Thyroid gland (tissue), 4 donors: ENCODE measurements around the gene EFNB2. TPM values are rescaled to one million over a fixed set of nuclear protein-coding genes. Genes with fewer than 3 reads are reported as not detected.

Experiments
- DNase-seq, 2 donors: peaks; one replicate each; pipeline ENCODE4 v3.0.0-alpha.2; 2019
- H3K27ac ChIP-seq, 3 donors: fragments of 200-600 bp; sonication (generic); 1 replicate in 2 of 3; 2 replicates in 1 of 3; pipeline ENCODE4 v1.5.1; 2016 to 2019; ENCODE audit warnings: mild to moderate bottlenecking in 1 of 3, moderate library complexity in 1 of 3
- H3K27me3 ChIP-seq: fragments of 200-600 bp; sonication (generic); one replicate; pipeline ENCODE4 v1.5.1; 2019
- H3K36me3 ChIP-seq, 2 donors: fragments of 200-600 bp; sonication (generic); one replicate each; pipeline ENCODE4 v1.5.1; 2016 to 2019
- H3K4me1 ChIP-seq, 2 donors: fragments of 200-600 bp; sonication (generic); one replicate each; pipeline ENCODE4 v1.5.1; 2017 to 2019
- H3K4me3 ChIP-seq, 3 donors: fragments of 200-600 bp; sonication (generic); replicated peaks in 1 of 3; 1 replicate in 2 of 3; 2 replicates in 1 of 3; pipeline ENCODE4 v1.5.1; 2016; ENCODE audit warnings: mild to moderate bottlenecking in 1 of 3
- H3K9me3 ChIP-seq: fragments of 200-600 bp; sonication (generic); one replicate; pipeline ENCODE4 v1.5.1; 2017
- POLR2A ChIP-seq, 2 donors: fragments of 450-650 bp; IDR thresholded peaks; one replicate each; pipeline ENCODE4 v1.6.1; 2017; ENCODE audit warnings: antibody characterized with exemption in 2 of 2, mild to moderate bottlenecking in 2 of 2, moderate library complexity in 1 of 2
- WGBS, 2 donors: methylation state at CpG; one replicate each; pipeline ENCODE4 v1.1.5; 2017; 5-methylcytosine and 5-hydroxymethylcytosine counted together
- intact Hi-C: fragments of 100-400 bp; cut with DNase I; formaldehyde crosslinking; loops from one replicate; pipeline ENCODE4 v1.15.1; 2023
- total RNA-seq, 4 donors: library from RNA; depleted of rRNA; stranded (reverse); fragments of >200 nt; gene quantifications; one replicate each; pipeline ENCODE4 v1.2.3, GENCODE V29; 2016
- TF ChIP-seq, protein P1 (sequence below), 6 experiments: fragments of 200-600 bp in 3 of 6; fragments of 450-650 bp in 3 of 6; sonication (generic) in 3 of 6; IDR thresholded peaks; one replicate each; pipeline ENCODE4 v1.5.1; 2016 to 2019; ENCODE audit warnings: antibody characterized with exemption in 6 of 6, mild to moderate bottlenecking in 2 of 6, inconsistent platforms in 1 of 6, moderate library complexity in 1 of 6

Gene EFNB2
- total RNA-seq, 4 donors from 2014 or later = 10.8 to 22.5 (median 17.0) TPM

DNA sequence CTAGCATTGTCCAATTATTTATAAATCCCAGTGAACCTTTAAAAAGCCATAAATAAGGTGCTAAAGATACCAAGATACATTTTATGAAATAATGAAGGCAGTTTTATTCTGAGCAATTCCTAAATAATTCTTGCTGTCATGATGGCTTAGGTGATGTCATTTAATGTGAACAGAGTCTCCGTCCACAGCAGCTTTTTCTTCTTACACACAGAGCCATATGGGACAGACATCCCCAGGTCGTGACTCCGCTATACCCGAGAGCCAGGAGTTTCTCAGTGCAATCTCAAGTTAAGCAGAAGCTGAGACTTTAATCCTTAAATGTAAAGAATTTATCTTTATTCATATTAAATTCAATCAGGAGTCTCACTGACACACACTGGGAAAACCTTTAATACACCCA, 29.7 kb downstream of the EFNB2 start:
- WGBS, 2 donors = 89 to 93% methylated on average over 4 of the region's 4 CpGs
- H3K4me3 ChIP-seq = no peak overlapping the region
- H3K27ac ChIP-seq = no peak overlapping the region
- no peak for DNase-seq
- H3K36me3 ChIP-seq = no peaks in the 10 kb centered on the region
- H3K27me3 ChIP-seq = no peaks in the 10 kb centered on the region
- intact Hi-C loops = no loop called here
- TF ChIP-seq, protein P1, sequence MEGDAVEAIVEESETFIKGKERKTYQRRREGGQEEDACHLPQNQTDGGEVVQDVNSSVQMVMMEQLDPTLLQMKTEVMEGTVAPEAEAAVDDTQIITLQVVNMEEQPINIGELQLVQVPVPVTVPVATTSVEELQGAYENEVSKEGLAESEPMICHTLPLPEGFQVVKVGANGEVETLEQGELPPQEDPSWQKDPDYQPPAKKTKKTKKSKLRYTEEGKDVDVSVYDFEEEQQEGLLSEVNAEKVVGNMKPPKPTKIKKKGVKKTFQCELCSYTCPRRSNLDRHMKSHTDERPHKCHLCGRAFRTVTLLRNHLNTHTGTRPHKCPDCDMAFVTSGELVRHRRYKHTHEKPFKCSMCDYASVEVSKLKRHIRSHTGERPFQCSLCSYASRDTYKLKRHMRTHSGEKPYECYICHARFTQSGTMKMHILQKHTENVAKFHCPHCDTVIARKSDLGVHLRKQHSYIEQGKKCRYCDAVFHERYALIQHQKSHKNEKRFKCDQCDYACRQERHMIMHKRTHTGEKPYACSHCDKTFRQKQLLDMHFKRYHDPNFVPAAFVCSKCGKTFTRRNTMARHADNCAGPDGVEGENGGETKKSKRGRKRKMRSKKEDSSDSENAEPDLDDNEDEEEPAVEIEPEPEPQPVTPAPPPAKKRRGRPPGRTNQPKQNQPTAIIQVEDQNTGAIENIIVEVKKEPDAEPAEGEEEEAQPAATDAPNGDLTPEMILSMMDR (IDR thresholded peaks at IDR 0.05) = no peak
- no peaks in the 10 kb centered on the region for H3K9me3 ChIP-seq
- peaks cover 0 to 3% of the 10 kb centered on the region in 2 donors for H3K4me1 ChIP-seq

DNA sequence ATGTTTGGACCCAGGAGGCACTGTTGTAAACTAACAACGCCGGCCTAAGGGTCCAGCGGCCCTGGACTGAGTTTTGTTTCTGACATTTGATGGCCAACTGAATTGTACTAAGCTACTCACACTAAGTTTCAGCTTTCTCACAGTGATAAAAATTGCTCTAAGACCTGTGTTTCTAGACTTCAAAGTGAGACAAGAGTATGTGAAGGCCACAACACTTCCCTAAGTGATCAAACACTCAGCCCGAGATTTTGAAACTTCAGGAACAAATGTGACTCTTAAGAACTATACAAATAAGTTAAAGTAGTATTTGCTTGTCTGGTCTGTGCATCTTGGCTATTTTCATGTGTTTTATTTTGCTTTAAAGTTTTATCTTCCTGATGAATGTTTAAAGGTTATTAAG, 30.2 kb downstream of the EFNB2 start:
- intact Hi-C loops = no loop called here
- no peak for TF ChIP-seq POLR2A (IDR thresholded peaks at IDR 0.05)
- TF ChIP-seq, protein P1 (IDR thresholded peaks at IDR 0.05) = no peak
- Histone ChIP-seq H3K27ac (no peak overlapping the region), H3K4me1 (peaks cover under 1 to 3% of the 10 kb centered on the region in 2 donors), H3K9me3 (no peaks in the 10 kb centered on the region), H3K27me3 (no peaks in the 10 kb centered on the region), H3K36me3 (no peaks in the 10 kb centered on the region), H3K4me3 (no peak overlapping the region)
- no peak for DNase-seq
- WGBS, 2 donors = 87 to 91% methylated on average over 4 of the region's 4 CpGs

DNA sequence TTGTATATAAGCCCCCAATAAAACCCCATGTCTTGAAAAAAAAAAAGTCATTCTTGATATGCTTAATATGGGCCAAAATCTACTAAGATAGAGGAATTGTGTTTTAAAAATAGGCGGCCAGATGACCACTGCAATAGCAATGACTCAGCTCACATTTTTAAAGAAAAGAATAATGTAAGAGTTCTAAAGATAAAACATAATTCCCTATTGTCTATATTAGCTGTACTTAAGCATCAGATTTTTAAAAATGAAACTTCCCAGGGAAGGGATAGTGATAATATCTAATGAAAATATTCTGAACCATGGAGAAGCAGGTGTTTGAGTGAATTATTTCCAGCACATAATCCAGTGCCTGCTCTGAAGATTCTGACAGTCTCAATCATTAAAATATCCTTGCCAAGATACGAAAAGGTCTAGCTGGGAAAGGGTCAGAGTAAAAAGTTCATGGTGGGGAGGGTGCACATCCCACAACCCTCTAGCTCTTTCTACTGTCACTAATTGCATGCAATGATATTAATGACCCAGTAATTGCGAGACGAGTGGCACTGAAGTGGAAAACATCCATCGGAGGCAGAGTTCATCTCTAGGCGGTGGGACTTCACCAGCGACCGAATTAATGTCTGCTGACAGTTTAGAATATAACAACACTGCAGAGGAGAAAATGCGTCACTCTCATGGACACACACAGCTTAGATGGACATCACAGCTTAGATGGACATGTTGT, 31.6 kb downstream of the EFNB2 start:
- DNase-seq = no peak
- intact Hi-C loops = no loop called here
- H3K4me3 ChIP-seq = no peak overlapping the region
- H3K36me3 ChIP-seq = no peaks in the 10 kb centered on the region
- TF ChIP-seq POLR2A (IDR thresholded peaks at IDR 0.05) = no peak
- TF ChIP-seq, protein P1 (IDR thresholded peaks at IDR 0.05) = no peak
- no peaks in the 10 kb centered on the region for H3K27me3 ChIP-seq
- H3K9me3 ChIP-seq = no peaks in the 10 kb centered on the region
- WGBS, 2 donors = 79 to 91% methylated on average over 9 of the region's 9 CpGs
- no peak overlapping the region for H3K27ac ChIP-seq
- peaks cover 3 to 4% of the 10 kb centered on the region in 2 donors for H3K4me1 ChIP-seq

DNA sequence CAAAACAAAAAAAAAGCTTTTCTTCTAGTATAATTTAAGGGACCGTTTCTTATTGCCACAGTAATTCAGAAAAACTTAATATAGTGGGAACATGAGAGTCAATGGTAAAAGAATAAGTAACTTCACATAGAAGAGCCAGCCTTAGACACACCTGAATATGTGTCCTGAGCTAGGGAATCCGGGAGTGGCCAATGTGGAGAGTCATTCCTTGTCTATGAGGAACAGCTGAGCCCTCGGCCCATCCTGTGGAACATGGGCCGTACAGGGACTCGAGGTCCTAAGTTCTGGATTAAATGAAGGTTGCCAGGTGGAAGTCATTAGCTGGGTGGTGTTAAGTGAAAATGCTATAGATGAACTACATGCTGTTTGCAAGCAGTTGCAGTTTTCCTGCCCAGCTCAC, 32.2 kb downstream of the EFNB2 start:
- TF ChIP-seq, protein P1 (IDR thresholded peaks at IDR 0.05) = no peak
- TF ChIP-seq POLR2A (IDR thresholded peaks at IDR 0.05) = no peak
- Histone ChIP-seq H3K4me1 (peaks cover 3 to 8% of the 10 kb centered on the region in 2 donors), H3K36me3 (no peaks in the 10 kb centered on the region), H3K27me3 (no peaks in the 10 kb centered on the region), H3K9me3 (no peaks in the 10 kb centered on the region), H3K27ac (peak overlapping the region in 1 of 3 donors; percentile 7), H3K4me3 (no peak overlapping the region)
- intact Hi-C loops = no loop called here
- WGBS, 2 donors = 72 to 86% methylated on average over 5 of the region's 5 CpGs
- no peak for DNase-seq

DNA sequence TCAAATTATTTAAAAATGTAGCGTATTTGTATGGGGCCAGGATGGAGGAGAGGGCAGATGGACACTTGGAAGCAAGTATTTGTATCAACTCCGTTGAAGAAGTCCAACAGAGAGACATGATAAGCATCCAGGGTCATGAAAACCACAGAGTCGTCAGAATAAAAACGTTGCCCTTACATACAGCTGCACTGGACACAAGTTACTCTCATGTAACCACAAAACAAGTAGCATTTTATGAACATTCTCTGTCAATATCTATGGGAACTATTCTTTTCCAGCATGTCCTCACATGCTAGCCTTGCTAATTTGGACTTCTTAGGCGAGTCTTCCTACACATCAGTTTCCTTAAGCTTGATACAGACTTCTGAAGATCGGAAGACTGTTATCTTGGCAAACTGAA, 35.0 kb downstream of the EFNB2 start:
- 84 to 87% methylated on average over 6 of the region's 6 CpGs for WGBS, 2 donors
- no peak for TF ChIP-seq POLR2A (IDR thresholded peaks at IDR 0.05)
- TF ChIP-seq, protein P1 (IDR thresholded peaks at IDR 0.05) = no peak
- no peak overlapping the region for H3K4me3 ChIP-seq
- intact Hi-C loops = no loop called here
- no peaks in the 10 kb centered on the region for H3K9me3 ChIP-seq
- no peak for DNase-seq
- H3K27ac ChIP-seq = no peak overlapping the region
- H3K36me3 ChIP-seq = no peaks in the 10 kb centered on the region
- no peaks in the 10 kb centered on the region for H3K27me3 ChIP-seq
- H3K4me1 ChIP-seq = peaks cover 6 to 18% of the 10 kb centered on the region in 2 donors
